HCT116 (cell line): Measurements from ENCODE around the gene BLTP3B. TPM values are rescaled to one million over a fixed set of nuclear protein-coding genes. Genes with fewer than 3 reads are reported as not detected.
"Not testable (repeated sequence)": the region's sequence is repeated elsewhere in the genome, so short reads cannot be mapped to it uniquely, and the experiment has no call there.

Source experiments
- ATAC-seq: fragments of 200-7000 bp; cut with Tn5 transposase; 2 replicates; pipeline ENCODE4 v1.9.1; 2020; ENCODE audit warnings: mild to moderate bottlenecking, moderate library complexity
- BruUV-seq: library from RNA; stranded (reverse); fragments of 400-500 nt; replicated peaks from 2 replicates; lab custom pipeline; 2021; lab: Mats Ljungman, UMichigan
- CTCF ChIA-PET: fragments of 300-600 bp; sonication (Branson Sonifier 250); formaldehyde crosslinking; loops from one replicate; lab custom pipeline; 2021; ENCODE audit warnings: antibody characterized with exemption; lab: Charles Lee
- POLR2A ChIA-PET: fragments of 300-600, 350-600 bp; sonication (Branson Sonifier 250); formaldehyde crosslinking; loops from one replicate; lab custom pipeline; 2021; ENCODE audit warnings: antibody characterized with exemption; lab: Charles Lee
- RAD21 ChIA-PET, 2 experiments: fragments of 300-600 bp; sonication (Branson Sonifier 250); formaldehyde crosslinking; loops; one replicate each; lab custom pipeline; 2023; ENCODE audit warnings: low total read pairs in 2 of 2; ENCODE audit not compliant: uncharacterized antibody in 2 of 2, unreplicated experiment in 2 of 2, low non-redundant PET in 1 of 2; lab: Charles Lee
- DNase-seq: peaks from one replicate; pipeline ENCODE4 v3.0.0-alpha.2; 2010; ENCODE audit warnings: low read depth, low spot score
- H2AFZ ChIP-seq: fragments of 200-600 bp; shearing (Covaris generic), sonication (generic); 2 replicates; pipeline ENCODE4 v1.6.1; 2017; ENCODE audit warnings: low read depth, mixed run types, mixed read lengths, antibody characterized with exemption, low read length; ENCODE audit not compliant: poor library complexity, severe bottlenecking
- H3K27ac ChIP-seq: 2 replicates; pipeline ENCODE4 v1.5.1; 2012; ENCODE audit warnings: low read depth, low read length
- H3K27me3 ChIP-seq: fragments of 200-600 bp; sonication (generic); 2 replicates; pipeline ENCODE4 v1.6.1; 2016; ENCODE audit warnings: mixed run types, low read length, mixed read lengths; ENCODE audit not compliant: insufficient read depth
- H3K36me3 ChIP-seq, 2 experiments: fragments of 200-500 bp in 1 of 2; fragments of 200-600 bp in 1 of 2; sonication (Bioruptor generic) in 1 of 2; sonication (generic) in 1 of 2; 2 replicates each; pipeline versions ENCODE4 v1.5.1 to v1.6.1; 2014 to 2016; ENCODE audit warnings: low read length in 2 of 2, inconsistent platforms in 1 of 2, mixed read lengths in 1 of 2, mixed run types in 1 of 2; ENCODE audit not compliant: insufficient read depth in 2 of 2, control insufficient read depth in 1 of 2
- H3K4me1 ChIP-seq, 2 experiments: fragments of 200-600 bp in 1 of 2; sonication (generic) in 1 of 2; 2 replicates each; pipeline versions ENCODE4 v1.5.1 to v1.6.1; 2012 to 2017; ENCODE audit warnings: low read length in 2 of 2, inconsistent platforms in 1 of 2, mild to moderate bottlenecking in 1 of 2, mixed read lengths in 1 of 2, mixed run types in 1 of 2, moderate library complexity in 1 of 2; ENCODE audit not compliant: insufficient read depth in 2 of 2, control insufficient read depth in 1 of 2
- H3K4me2 ChIP-seq: fragments of 200-600 bp; sonication (generic); 2 replicates; pipeline ENCODE4 v1.6.1; 2017; ENCODE audit warnings: mixed run types, low read length, mixed read lengths
- H3K4me3 ChIP-seq, 2 experiments: fragments of 200-600 bp in 1 of 2; sonication (generic) in 1 of 2; replicated peaks in 1 of 2; 2 replicates each; pipeline ENCODE4 v1.5.1; 2011 to 2016; ENCODE audit warnings: low read length in 2 of 2, control low read depth in 1 of 2, low read depth in 1 of 2, mild to moderate bottlenecking in 1 of 2, mixed read lengths in 1 of 2, mixed run types in 1 of 2
- H3K79me2 ChIP-seq: fragments of 200-600 bp; sonication (generic); 2 replicates; pipeline ENCODE4 v1.6.1; 2017; ENCODE audit warnings: mild to moderate bottlenecking, mixed run types, low read length, moderate library complexity, mixed read lengths; ENCODE audit not compliant: insufficient read depth
- H3K9ac ChIP-seq: fragments of 200-600 bp; sonication (generic); 2 replicates; pipeline ENCODE4 v1.6.1; 2016; ENCODE audit warnings: low read length, mixed read lengths
- H3K9me2 ChIP-seq: fragments of 200-600 bp; sonication (generic), shearing (Covaris generic); 2 replicates; pipeline ENCODE4 v1.6.1; 2017; ENCODE audit warnings: mixed run types, mild to moderate bottlenecking, moderate library complexity; ENCODE audit not compliant: insufficient read depth
- H3K9me3 ChIP-seq, 2 experiments: fragments of 200-500 bp in 1 of 2; fragments of 200-600 bp in 1 of 2; sonication (Bioruptor generic) in 1 of 2; sonication (generic) in 1 of 2; 2 replicates each; pipeline ENCODE4 v1.6.1; 2014 to 2017; ENCODE audit warnings: low read length in 2 of 2, mixed read lengths in 2 of 2, inconsistent platforms in 1 of 2, low read depth in 1 of 2, mild to moderate bottlenecking in 1 of 2, mixed run types in 1 of 2, moderate library complexity in 1 of 2; ENCODE audit not compliant: control insufficient read depth in 1 of 2, insufficient read depth in 1 of 2
- H4K20me1 ChIP-seq: fragments of 200-600 bp; sonication (generic), shearing (Covaris generic); 2 replicates; pipeline ENCODE4 v1.6.1; 2017; ENCODE audit warnings: mixed run types, mild to moderate bottlenecking, moderate library complexity; ENCODE audit not compliant: insufficient read depth
- CEBPB ChIP-seq: IDR thresholded peaks from 2 replicates; pipeline ENCODE4 v1.6.1; 2012; ENCODE audit warnings: low read depth
- EGR1 ChIP-seq: IDR thresholded peaks from 2 replicates; pipeline ENCODE4 v1.6.1; 2012; ENCODE audit warnings: low read depth
- ELF1 ChIP-seq: IDR thresholded peaks from 2 replicates; pipeline ENCODE4 v1.6.1; 2012; ENCODE audit warnings: low read depth, borderline replicate concordance
- EZH2phosphoT487 ChIP-seq: fragments of 200-600 bp; IDR thresholded peaks from 2 replicates; pipeline ENCODE4 v1.6.1; 2018; ENCODE audit warnings: antibody characterized with exemption, borderline replicate concordance
- JUND ChIP-seq: IDR thresholded peaks from 2 replicates; pipeline ENCODE4 v1.6.1; 2012
- POLR2A ChIP-seq: IDR thresholded peaks from 2 replicates; pipeline ENCODE4 v1.7.0; 2011; ENCODE audit warnings: borderline replicate concordance; ENCODE audit not compliant: insufficient read depth, insufficient read length; ENCODE audit errors: extremely low read depth
- POLR2AphosphoS5 ChIP-seq: IDR thresholded peaks from 2 replicates; pipeline ENCODE4 v1.6.1; 2011; ENCODE audit warnings: mild to moderate bottlenecking, low read depth, low read length, moderate library complexity
- SP1 ChIP-seq: IDR thresholded peaks from 2 replicates; pipeline ENCODE4 v1.6.1; 2012; ENCODE audit warnings: low read depth
- TCF7L2 ChIP-seq: IDR thresholded peaks from 2 replicates; pipeline ENCODE4 v1.7.0; 2011; ENCODE audit warnings: borderline replicate concordance, inconsistent platforms; ENCODE audit not compliant: insufficient read depth, insufficient read length; ENCODE audit errors: extremely low read depth
- ZNF274 ChIP-seq: fragments of 200-500 bp; sonication (Bioruptor generic); IDR thresholded peaks from 2 replicates; pipeline ENCODE4 v1.6.1; 2014; ENCODE audit warnings: mild to moderate bottlenecking, low read depth, low read length, inconsistent platforms
- intact Hi-C: fragments of 100-400 bp; cut with micrococcal nuclease; formaldehyde crosslinking; loops from 2 replicates; pipeline ENCODE4 v1.10.0; 2022
- total RNA-seq: library from RNA; stranded (reverse); gene quantifications from one replicate; pipeline ENCODE4 v1.2.1, GENCODE V29; 2021; ENCODE audit not compliant: unreplicated experiment
- TF ChIP-seq, protein P1 (sequence below), 3 experiments: fragments of 200-600 bp in 1 of 3; sonication (generic) in 1 of 3; IDR thresholded peaks in 2 of 3; conservative IDR thresholded peaks in 1 of 3; 2 replicates each; pipeline ENCODE4 v1.5.1; 2012 to 2017; ENCODE audit warnings: low read depth in 2 of 3, low read length in 2 of 3, antibody characterized with exemption in 1 of 3, borderline replicate concordance in 1 of 3, control low read depth in 1 of 3, mild to moderate bottlenecking in 1 of 3, mixed read lengths in 1 of 3, mixed run types in 1 of 3, moderate library complexity in 1 of 3; ENCODE audit not compliant: insufficient read depth in 1 of 3
- TF ChIP-seq, protein P2 (sequence below): IDR thresholded peaks from 2 replicates; pipeline ENCODE4 v1.6.1; 2011; ENCODE audit warnings: mild to moderate bottlenecking, low read length, moderate library complexity; ENCODE audit not compliant: insufficient replicate concordance; ENCODE audit errors: extremely low read depth

Gene BLTP3B
- total RNA-seq, 1 experiment from 2014 or later = 24.5 TPM

DNA sequence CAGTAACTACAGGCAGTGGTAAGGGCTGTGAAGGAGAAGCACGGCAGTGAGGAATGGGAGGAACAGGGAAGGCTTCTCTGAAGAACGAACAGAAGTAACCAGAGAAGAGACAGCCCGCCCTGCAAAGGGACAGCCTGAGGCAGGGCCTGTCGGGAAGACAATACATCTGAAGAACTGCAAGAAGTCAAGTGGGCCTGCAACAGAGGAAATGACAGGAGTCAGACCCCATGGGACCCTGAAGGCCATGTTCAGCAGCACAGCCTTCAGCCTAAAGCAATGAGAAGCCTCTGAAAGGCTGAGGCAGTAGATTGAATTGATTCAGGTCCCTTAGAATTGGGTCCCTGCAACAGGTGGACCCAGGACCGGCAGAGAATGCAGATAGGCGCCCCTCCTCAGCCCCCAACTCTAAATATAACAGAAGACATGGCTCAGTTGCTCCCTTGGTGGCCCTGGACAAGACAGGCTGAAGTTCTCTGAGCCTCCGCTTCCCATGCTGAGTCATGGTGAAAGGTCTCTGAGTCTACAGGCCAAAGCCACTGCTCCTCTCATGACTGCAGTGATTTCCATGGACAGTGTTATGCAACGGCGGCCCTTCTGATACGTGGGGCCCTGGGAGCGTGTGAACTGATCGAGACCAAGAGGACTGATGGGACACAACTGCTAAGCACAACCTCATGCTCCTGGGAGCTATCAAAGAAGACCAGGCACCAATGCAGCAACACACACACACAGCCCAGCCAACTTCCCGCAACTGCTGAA lies 47.1 kb upstream of the BLTP3B start:
- no peaks in the 10 kb centered on the region for H3K9me3 ChIP-seq
- intact Hi-C loops = no loop called here
- no peak for TF ChIP-seq EGR1
- TF ChIP-seq CEBPB = no peak
- TF ChIP-seq, protein P1, sequence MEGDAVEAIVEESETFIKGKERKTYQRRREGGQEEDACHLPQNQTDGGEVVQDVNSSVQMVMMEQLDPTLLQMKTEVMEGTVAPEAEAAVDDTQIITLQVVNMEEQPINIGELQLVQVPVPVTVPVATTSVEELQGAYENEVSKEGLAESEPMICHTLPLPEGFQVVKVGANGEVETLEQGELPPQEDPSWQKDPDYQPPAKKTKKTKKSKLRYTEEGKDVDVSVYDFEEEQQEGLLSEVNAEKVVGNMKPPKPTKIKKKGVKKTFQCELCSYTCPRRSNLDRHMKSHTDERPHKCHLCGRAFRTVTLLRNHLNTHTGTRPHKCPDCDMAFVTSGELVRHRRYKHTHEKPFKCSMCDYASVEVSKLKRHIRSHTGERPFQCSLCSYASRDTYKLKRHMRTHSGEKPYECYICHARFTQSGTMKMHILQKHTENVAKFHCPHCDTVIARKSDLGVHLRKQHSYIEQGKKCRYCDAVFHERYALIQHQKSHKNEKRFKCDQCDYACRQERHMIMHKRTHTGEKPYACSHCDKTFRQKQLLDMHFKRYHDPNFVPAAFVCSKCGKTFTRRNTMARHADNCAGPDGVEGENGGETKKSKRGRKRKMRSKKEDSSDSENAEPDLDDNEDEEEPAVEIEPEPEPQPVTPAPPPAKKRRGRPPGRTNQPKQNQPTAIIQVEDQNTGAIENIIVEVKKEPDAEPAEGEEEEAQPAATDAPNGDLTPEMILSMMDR (IDR thresholded peaks at IDR 0.05 in 2 of 3, conservative IDR thresholded peaks at IDR 0.05 in 1 of 3; ENCODE audit: borderline replicate concordance in 1 of 3, insufficient read depth in 1 of 3, low read depth in 2 of 3, low read length in 2 of 3) = no peak
- no peak for TF ChIP-seq POLR2AphosphoS5
- no peak for TF ChIP-seq JUND
- TF ChIP-seq, protein P2, sequence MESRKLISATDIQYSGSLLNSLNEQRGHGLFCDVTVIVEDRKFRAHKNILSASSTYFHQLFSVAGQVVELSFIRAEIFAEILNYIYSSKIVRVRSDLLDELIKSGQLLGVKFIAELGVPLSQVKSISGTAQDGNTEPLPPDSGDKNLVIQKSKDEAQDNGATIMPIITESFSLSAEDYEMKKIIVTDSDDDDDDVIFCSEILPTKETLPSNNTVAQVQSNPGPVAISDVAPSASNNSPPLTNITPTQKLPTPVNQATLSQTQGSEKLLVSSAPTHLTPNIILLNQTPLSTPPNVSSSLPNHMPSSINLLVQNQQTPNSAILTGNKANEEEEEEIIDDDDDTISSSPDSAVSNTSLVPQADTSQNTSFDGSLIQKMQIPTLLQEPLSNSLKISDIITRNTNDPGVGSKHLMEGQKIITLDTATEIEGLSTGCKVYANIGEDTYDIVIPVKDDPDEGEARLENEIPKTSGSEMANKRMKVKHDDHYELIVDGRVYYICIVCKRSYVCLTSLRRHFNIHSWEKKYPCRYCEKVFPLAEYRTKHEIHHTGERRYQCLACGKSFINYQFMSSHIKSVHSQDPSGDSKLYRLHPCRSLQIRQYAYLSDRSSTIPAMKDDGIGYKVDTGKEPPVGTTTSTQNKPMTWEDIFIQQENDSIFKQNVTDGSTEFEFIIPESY = no peak
- TF ChIP-seq TCF7L2 = no peak
- no peak for TF ChIP-seq ZNF274
- TF ChIP-seq SP1 = no peak
- TF ChIP-seq EZH2phosphoT487 = no peak
- no peak for TF ChIP-seq ELF1
- TF ChIP-seq POLR2A = no peak
- H4K20me1 ChIP-seq = no peaks in the 10 kb centered on the region
- ChIA-PET RAD21 (no interaction called here), CTCF (no interaction called here), POLR2A (no interaction called here)
- H3K9ac ChIP-seq = no peak overlapping the region
- no peak for ATAC-seq
- no peaks in the 10 kb centered on the region for H3K9me2 ChIP-seq
- H3K36me3 ChIP-seq = peaks cover 0 to 12% of the 10 kb centered on the region in 2 experiments; a peak in 1 of 4 replicates
- H3K79me2 ChIP-seq = no peaks in the 10 kb centered on the region
- no peak for DNase-seq
- no peak overlapping the region for H3K4me2 ChIP-seq
- H2AFZ ChIP-seq = no peak overlapping the region
- H3K4me1 ChIP-seq = no peaks in the 10 kb centered on the region
- H3K27me3 ChIP-seq = no peaks in the 10 kb centered on the region
- BruUV-seq = no TSS peak
- H3K27ac ChIP-seq = no peak overlapping the region
- H3K4me3 ChIP-seq = no peak overlapping the region

DNA sequence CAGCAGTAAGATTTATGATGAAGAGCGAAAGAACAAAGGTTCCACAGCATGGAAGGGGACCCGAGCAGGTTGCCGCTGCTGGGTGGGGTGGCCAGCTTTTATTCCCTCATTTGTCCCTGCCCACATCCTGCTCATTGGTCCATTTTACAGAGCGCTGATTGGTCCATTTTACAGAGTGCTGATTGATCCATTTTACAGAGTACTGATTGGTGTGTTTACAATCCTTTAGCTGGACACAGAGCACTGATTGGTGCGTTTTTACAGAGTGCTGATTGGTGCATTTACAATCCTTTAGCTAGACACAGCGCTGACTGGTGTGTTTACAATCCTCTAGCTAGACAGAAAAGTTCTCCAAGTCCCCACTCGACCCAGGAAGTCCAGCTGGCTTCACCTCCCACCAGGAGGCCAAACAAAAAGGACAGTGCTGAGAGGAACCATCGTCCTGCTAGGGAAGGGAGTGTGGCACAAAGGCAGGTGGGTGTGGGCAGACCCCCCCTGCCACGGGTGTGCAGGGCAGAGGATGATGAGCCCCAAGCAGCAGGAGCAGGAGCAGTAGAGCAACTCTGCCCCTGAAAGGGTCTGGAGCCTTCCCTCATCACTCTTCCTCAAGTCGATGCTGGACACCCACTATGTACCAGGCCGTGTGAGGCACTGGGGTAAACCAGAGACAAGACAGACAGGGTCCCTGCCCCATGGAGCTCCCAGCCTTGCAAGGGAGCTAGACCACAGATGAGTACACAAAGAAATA lies 46.4 kb upstream of the BLTP3B start:
- POLR2A ChIA-PET = not testable (repeated sequence)

More for the DNA sequence above, 46.4 kb upstream of the BLTP3B start:
- DNase-seq, H3K4me3 ChIP-seq, RAD21 ChIA-PET, H3K36me3 ChIP-seq, H3K27ac ChIP-seq, H3K27me3 ChIP-seq, H3K4me2 ChIP-seq, BruUV-seq, H3K9me2 ChIP-seq, H4K20me1 ChIP-seq, ATAC-seq, H3K9me3 ChIP-seq, H3K79me2 ChIP-seq, H2AFZ ChIP-seq, CTCF ChIA-PET, intact Hi-C loops, H3K4me1 ChIP-seq, H3K9ac ChIP-seq: not testable (repeated sequence)
